HG03432 (cell line): Measurements from ENCODE around the gene XXYLT1.
"Not testable (repeated sequence)": the region's sequence is repeated elsewhere in the genome, so short reads cannot be mapped to it uniquely, and the experiment has no call there.

Experiments
- ATAC-seq: cut with Tn5 transposase; IDR thresholded peaks from one replicate; pipeline ENCODE4 v1.9.1; 2021; ENCODE audit warnings: mild to moderate bottlenecking, moderate library complexity; ENCODE audit not compliant: unreplicated experiment

The XXYLT1 gene

GRCh38 chr3:195056506-195056905, 214.5 kb downstream of the XXYLT1 start:
- ATAC-seq, result no peak

GRCh38 chr3:195054311-195054710, 216.6 kb downstream of the XXYLT1 start:
- no peak for ATAC-seq

GRCh38 chr3:195052939-195053338, 218.0 kb downstream of the XXYLT1 start:
- no peak for ATAC-seq

- ATAC-seq, result not testable (repeated sequence)
Measured at GRCh38 chr3:195050296-195050695, 220.7 kb downstream of the XXYLT1 start.

- ATAC-seq, result no peak
Measured at GRCh38 chr3:195048059-195048905, 222.7 kb downstream of the XXYLT1 start.

GRCh38 chr3:195047536-195047935, 223.4 kb downstream of the XXYLT1 start:
- no peak for ATAC-seq

- ATAC-seq, result no peak
Measured at GRCh38 chr3:195046441-195046840, 224.5 kb downstream of the XXYLT1 start.

- ATAC-seq, result no peak
Measured at GRCh38 chr3:195045481-195046210, 225.3 kb downstream of the XXYLT1 start.

- no peak for ATAC-seq
Measured at GRCh38 chr3:195044411-195044810, 226.5 kb downstream of the XXYLT1 start.

- no peak for ATAC-seq
Measured at GRCh38 chr3:195043607-195044339, 227.2 kb downstream of the XXYLT1 start.

- no peak for ATAC-seq
Measured at GRCh38 chr3:195042743-195043606, 228.0 kb downstream of the XXYLT1 start.

- no peak for ATAC-seq
Measured at GRCh38 chr3:195041871-195042742, 228.9 kb downstream of the XXYLT1 start.

- ATAC-seq, result no peak
Measured at GRCh38 chr3:195040773-195041520, 230.0 kb downstream of the XXYLT1 start.

- ATAC-seq, result no peak
Measured at GRCh38 chr3:195040094-195040493, 230.9 kb downstream of the XXYLT1 start.

GRCh38 chr3:195039180-195039843, 231.6 kb downstream of the XXYLT1 start:
- no peak for ATAC-seq

- ATAC-seq, result no peak
Measured at GRCh38 chr3:195038161-195038560, 232.8 kb downstream of the XXYLT1 start.

- not testable (repeated sequence) for ATAC-seq
Measured at GRCh38 chr3:195037586-195037985, 233.4 kb downstream of the XXYLT1 start.

- ATAC-seq, result no peak
Measured at GRCh38 chr3:195036974-195037373, 234.0 kb downstream of the XXYLT1 start.
